Liver (tissue), 9 donors: ENCODE data around the gene ZDHHC11. TPM values are rescaled to one million over a fixed set of nuclear protein-coding genes. Genes with fewer than 3 reads are reported as not detected.

ENCODE experiments used
- DNase-seq: peaks from one replicate; pipeline ENCODE4 v3.0.0-alpha.2; 2017; ENCODE audit warnings: low spot score
- H3K27ac ChIP-seq, 2 donors: one replicate each; pipeline ENCODE4 v1.7.0; 2013; ENCODE audit warnings: inconsistent platforms in 2 of 2, low read length in 2 of 2, control low read depth in 1 of 2, low read depth in 1 of 2, mild to moderate bottlenecking in 1 of 2
- H3K27me3 ChIP-seq, 4 donors: one replicate each; pipeline versions ENCODE4 v1.6.1 to v1.7.0; 2013; ENCODE audit warnings: low read length in 3 of 4, inconsistent platforms in 1 of 4, mild to moderate bottlenecking in 1 of 4, moderate library complexity in 1 of 4; ENCODE audit not compliant: control insufficient read depth in 4 of 4, insufficient read depth in 4 of 4
- H3K36me3 ChIP-seq, 4 donors: one replicate each; pipeline versions ENCODE4 v1.6.1 to v1.7.0; 2013; ENCODE audit warnings: low read length in 3 of 4, mild to moderate bottlenecking in 3 of 4, low read depth in 1 of 4, moderate library complexity in 1 of 4; ENCODE audit not compliant: control insufficient read depth in 4 of 4, insufficient read depth in 3 of 4
- H3K4me1 ChIP-seq, 4 donors: one replicate each; pipeline versions ENCODE4 v1.6.1 to v1.7.0; 2013; ENCODE audit warnings: low read length in 3 of 4, mild to moderate bottlenecking in 3 of 4, moderate library complexity in 1 of 4; ENCODE audit not compliant: control insufficient read depth in 4 of 4, insufficient read depth in 4 of 4
- H3K4me3 ChIP-seq, 3 donors: one replicate each; pipeline versions ENCODE4 v1.6.1 to v1.7.0; 2013; ENCODE audit warnings: low read length in 3 of 3, control low read depth in 1 of 3, low read depth in 1 of 3, mild to moderate bottlenecking in 1 of 3
- H3K9ac ChIP-seq, 2 donors: one replicate each; pipeline ENCODE4 v1.7.0; 2013; ENCODE audit warnings: low read length in 2 of 2, mild to moderate bottlenecking in 2 of 2, moderate library complexity in 2 of 2, control low read depth in 1 of 2, low read depth in 1 of 2
- H3K9me3 ChIP-seq, 4 donors: one replicate each; pipeline versions ENCODE4 v1.6.1 to v1.7.0; 2013; ENCODE audit warnings: low read length in 3 of 4; ENCODE audit not compliant: control insufficient read depth in 4 of 4
- ATF3 ChIP-seq: IDR thresholded peaks from 2 replicates; pipeline ENCODE4 v1.6.1; 2016; ENCODE audit warnings: antibody characterized with exemption
- CTCF ChIP-seq: fragments of 150-350 bp; IDR thresholded peaks from 2 replicates; pipeline ENCODE4 v1.5.1; 2017; ENCODE audit warnings: improper control_type of control experiment, low read depth, low read length; ENCODE audit not compliant: missing input control
- EGR1 ChIP-seq, 2 donors: IDR thresholded peaks; 2 replicates each; pipeline ENCODE4 v1.6.1; 2016 to 2018; ENCODE audit warnings: antibody characterized with exemption in 2 of 2, low read depth in 2 of 2
- FOXA1 ChIP-seq: IDR thresholded peaks from 2 replicates; pipeline ENCODE4 v1.6.1; 2016; ENCODE audit warnings: antibody characterized with exemption
- FOXA2 ChIP-seq: IDR thresholded peaks from 2 replicates; pipeline ENCODE4 v1.6.1; 2016; ENCODE audit warnings: antibody characterized with exemption
- GABPA ChIP-seq, 2 donors: IDR thresholded peaks in 1 of 2; conservative IDR thresholded peaks in 1 of 2; 2 replicates each; pipeline ENCODE4 v1.6.1; 2016; ENCODE audit warnings: antibody characterized with exemption in 2 of 2, mild to moderate bottlenecking in 1 of 2, moderate library complexity in 1 of 2
- HNF4A ChIP-seq, 2 donors: conservative IDR thresholded peaks; 2 replicates each; pipeline ENCODE4 v1.6.1; 2016; ENCODE audit warnings: antibody characterized with exemption in 2 of 2, mild to moderate bottlenecking in 2 of 2
- HNF4G ChIP-seq: IDR thresholded peaks from 2 replicates; pipeline ENCODE4 v1.6.1; 2016; ENCODE audit warnings: antibody characterized with exemption
- MAX ChIP-seq: IDR thresholded peaks from 2 replicates; pipeline ENCODE4 v1.6.1; 2016; ENCODE audit warnings: antibody characterized with exemption
- RAD21 ChIP-seq, 2 donors: IDR thresholded peaks; 2 replicates each; pipeline ENCODE4 v1.6.1; 2016; ENCODE audit warnings: antibody characterized with exemption in 2 of 2, mild to moderate bottlenecking in 2 of 2
- REST ChIP-seq: IDR thresholded peaks from 2 replicates; pipeline ENCODE4 v1.6.1; 2016; ENCODE audit warnings: antibody characterized with exemption, mild to moderate bottlenecking
- RXRA ChIP-seq, 2 donors: IDR thresholded peaks; 2 replicates each; pipeline ENCODE4 v1.6.1; 2017 to 2018; ENCODE audit warnings: antibody characterized with exemption in 2 of 2, mild to moderate bottlenecking in 1 of 2
- SP1 ChIP-seq: IDR thresholded peaks from 2 replicates; pipeline ENCODE4 v1.6.1; 2018; ENCODE audit warnings: antibody characterized with exemption, mild to moderate bottlenecking
- YY1 ChIP-seq: IDR thresholded peaks from 2 replicates; pipeline ENCODE4 v1.6.1; 2016; ENCODE audit warnings: antibody characterized with exemption, mild to moderate bottlenecking
- ZBTB33 ChIP-seq: IDR thresholded peaks from 2 replicates; pipeline ENCODE4 v1.6.1; 2016; ENCODE audit warnings: antibody characterized with exemption
- WGBS: extraction: QIAGEN DNeasy Blood & Tissue Kit; methylation state at CpG from one replicate; pipeline ENCODE4 v1.1.7; 2013; 5-methylcytosine and 5-hydroxymethylcytosine counted together
- polyA plus RNA-seq, 2 donors: library from polyadenylated mRNA; stranded (reverse) in 1 of 2; unstranded in 1 of 2; fragments of 200-250 nt in 1 of 2; fragments of >200 nt in 1 of 2; fragmentation: Nextera tagmentation in 1 of 2; extraction: Ambion mirVana in 1 of 2; gene quantifications; one replicate each; pipeline versions ENCODE4 v1.2.1 to v1.2.3, GENCODE V29; 2013 to 2015
- total RNA-seq, 2 donors: library from RNA; depleted of rRNA; stranded (reverse); fragments of >200 nt; gene quantifications; one replicate each; pipeline ENCODE4 v1.2.3, GENCODE V29; 2014
- donor health status: healthy.
- donor health status: healthy.
- donor health status: healthy.
- donor health status: healthy.
- donor health status: healthy.

The ZDHHC11 gene
- total and polyA plus RNA-seq, 4 donors, result 0.93 to 3.2 (median 1.3) TPM

- 94% methylated on average over 36 of the region's 36 CpGs for WGBS
- DNase-seq, result peak; percentile 28
- Histone ChIP-seq H3K4me1 (no peaks in the 10 kb centered on the region), H3K27me3 (no peaks in the 10 kb centered on the region), H3K4me3 (no peak overlapping the region), H3K9me3 (no peaks in the 10 kb centered on the region), H3K27ac (no peak overlapping the region), H3K36me3 (no peaks in the 10 kb centered on the region), H3K9ac (no peak overlapping the region)
- TF ChIP-seq YY1 (no peak), MAX (no peak), HNF4G (no peak), RXRA (IDR thresholded peaks at IDR 0.05) (no peak), GABPA (IDR thresholded peaks at IDR 0.05 in 1 of 2, conservative IDR thresholded peaks at IDR 0.05 in 1 of 2) (no peak), FOXA2 (no peak), CTCF (no peak), FOXA1 (no peak), REST (no peak), ATF3 (no peak), HNF4A (conservative IDR thresholded peaks at IDR 0.05) (no peak), SP1 (no peak), ZBTB33 (no peak), EGR1 (IDR thresholded peaks at IDR 0.05; ENCODE audit: low read depth in 2 of 2) (no peak)
These were observed 73.0 kb downstream of the ZDHHC11 start for GRCh38 chr5:777756-778161.

GRCh38 chr5:776862-777711, 73.7 kb downstream of the ZDHHC11 start:
- Histone ChIP-seq H3K27me3 (no peaks in the 10 kb centered on the region), H3K4me1 (no peaks in the 10 kb centered on the region), H3K27ac (no peak overlapping the region), H3K9me3 (no peaks in the 10 kb centered on the region), H3K36me3 (no peaks in the 10 kb centered on the region), H3K9ac (no peak overlapping the region), H3K4me3 (no peak overlapping the region)
- 94% methylated on average over 42 of the region's 42 CpGs for WGBS
- peak; percentile 21 for DNase-seq
- TF ChIP-seq REST (no peak), ATF3 (no peak), ZBTB33 (no peak), EGR1 (IDR thresholded peaks at IDR 0.05; ENCODE audit: low read depth in 2 of 2) (no peak), HNF4G (no peak), FOXA1 (no peak), RAD21 (IDR thresholded peaks at IDR 0.05) (no peak), MAX (no peak), RXRA (IDR thresholded peaks at IDR 0.05) (no peak), HNF4A (conservative IDR thresholded peaks at IDR 0.05) (no peak)
